SK-N-SH (cell line): ENCODE results near the gene GHRH. TPM values are rescaled to one million over a fixed set of nuclear protein-coding genes. Genes with fewer than 3 reads are reported as not detected.
A peak's percentile ranks its signal among the peaks of the same experiment; 100 is the strongest.

ENCODE experiments used
- CTCF ChIA-PET: fragments of 300-600, 350-600 bp; formaldehyde crosslinking; extraction: SDS; loops from one replicate; lab custom pipeline; 2021; lab: Yijun Ruan, JAX
- POLR2A ChIA-PET: fragments of 350-600 bp; sonication (Branson Sonifier 250); formaldehyde crosslinking; extraction: SDS; loops from one replicate; lab custom pipeline; 2020; ENCODE audit warnings: antibody characterized with exemption, inconsistent platforms; lab: Yijun Ruan, JAX
- DNase-seq: peaks from one replicate; pipeline ENCODE4 v3.0.0; 2012
- H2AFZ ChIP-seq: fragments of 200-600 bp; sonication (generic); 2 replicates; pipeline ENCODE4 v1.8.1; 2016; ENCODE audit warnings: antibody characterized with exemption, mild to moderate bottlenecking, low read depth
- H3F3A ChIP-seq: fragments of 200-600 bp; sonication (generic); replicated peaks from 2 replicates; pipeline ENCODE3; 2016; ENCODE audit warnings: antibody characterized with exemption, mild to moderate bottlenecking; ENCODE audit not compliant: insufficient read depth
- H3K27ac ChIP-seq, 2 experiments: fragments of 200-500 bp in 1 of 2; fragments of 200-600 bp in 1 of 2; sonication (Bioruptor generic) in 1 of 2; sonication (generic), shearing (Covaris generic) in 1 of 2; 2 replicates each; pipeline versions ENCODE4 v1.5.1 to v1.6.1; 2014 to 2016; ENCODE audit warnings: low read depth in 2 of 2, inconsistent platforms in 1 of 2, low read length in 1 of 2, mild to moderate bottlenecking in 1 of 2, mixed read lengths in 1 of 2
- H3K27me3 ChIP-seq: fragments of 200-600 bp; sonication (generic), shearing (Covaris generic); 2 replicates; pipeline ENCODE4 v1.6.1; 2016; ENCODE audit warnings: mixed run types; ENCODE audit not compliant: insufficient read depth
- H3K36me3 ChIP-seq, 2 experiments: fragments of 200-500 bp in 1 of 2; fragments of 200-600 bp in 1 of 2; sonication (Bioruptor generic) in 1 of 2; sonication (generic) in 1 of 2; replicated peaks in 1 of 2; 2 replicates each; pipeline versions ENCODE3 to v1.5.1; 2014 to 2016; ENCODE audit warnings: low read length in 1 of 2, mild to moderate bottlenecking in 1 of 2; ENCODE audit not compliant: insufficient read depth in 2 of 2, control insufficient read depth in 1 of 2
- H3K4me1 ChIP-seq, 2 experiments: fragments of 200-500 bp in 1 of 2; fragments of 200-600 bp in 1 of 2; sonication (Bioruptor generic) in 1 of 2; sonication (generic), shearing (Covaris generic) in 1 of 2; 2 replicates each; pipeline versions ENCODE4 v1.5.1 to v1.6.1; 2014 to 2016; ENCODE audit warnings: low read depth in 1 of 2, low read length in 1 of 2, mixed run types in 1 of 2; ENCODE audit not compliant: insufficient read depth in 2 of 2, control insufficient read depth in 1 of 2
- H3K4me2 ChIP-seq: fragments of 200-600 bp; sonication (generic), shearing (Covaris generic); 2 replicates; pipeline ENCODE4 v1.6.1; 2017; ENCODE audit warnings: mixed run types
- H3K4me3 ChIP-seq, 2 experiments: fragments of 200-500 bp in 1 of 2; fragments of 200-600 bp in 1 of 2; sonication (Bioruptor generic) in 1 of 2; sonication (generic), shearing (Covaris generic) in 1 of 2; 2 replicates each; pipeline versions ENCODE4 v1.5.1 to v1.8.1; 2014 to 2016; ENCODE audit warnings: low read depth in 2 of 2, inconsistent platforms in 1 of 2, low read length in 1 of 2, mild to moderate bottlenecking in 1 of 2, mixed read lengths in 1 of 2, moderate library complexity in 1 of 2
- H3K79me2 ChIP-seq: fragments of 200-600 bp; sonication (generic); 2 replicates; pipeline ENCODE4 v1.8.1; 2017; ENCODE audit warnings: mild to moderate bottlenecking; ENCODE audit not compliant: insufficient read depth
- H3K9ac ChIP-seq: fragments of 200-600 bp; sonication (generic); 2 replicates; pipeline ENCODE4 v1.6.1; 2017; ENCODE audit warnings: mixed run types
- H3K9me2 ChIP-seq: fragments of 200-600 bp; sonication (generic); 2 replicates; pipeline ENCODE4 v1.6.1; 2017; ENCODE audit warnings: mixed run types
- H3K9me3 ChIP-seq: fragments of 200-600 bp; sonication (generic); 2 replicates; pipeline ENCODE4 v1.6.1; 2017; ENCODE audit warnings: mixed run types, mild to moderate bottlenecking, moderate library complexity
- H4K20me1 ChIP-seq: fragments of 200-600 bp; sonication (generic); 2 replicates; pipeline ENCODE4 v1.6.1; 2017; ENCODE audit warnings: mild to moderate bottlenecking, mixed run types; ENCODE audit not compliant: insufficient read depth
- CHD2 ChIP-seq: fragments of 150-350 bp; IDR thresholded peaks from 2 replicates; pipeline ENCODE4 v1.6.1; 2018; ENCODE audit warnings: low read length; ENCODE audit not compliant: partially characterized antibody
- EP300 ChIP-seq, 2 experiments: IDR thresholded peaks; 2 replicates each; pipeline versions ENCODE4 v1.4.0 to v1.6.1; 2012; ENCODE audit warnings: borderline replicate concordance in 1 of 2, low read depth in 1 of 2, low read length in 1 of 2
- EZH2phosphoT487 ChIP-seq: fragments of 200-600 bp; sonication (generic); IDR thresholded peaks from 2 replicates; pipeline ENCODE4 v1.6.1; 2017; ENCODE audit warnings: low read depth, mixed run types, mild to moderate bottlenecking, antibody characterized with exemption, moderate library complexity, borderline replicate concordance
- FOSL2 ChIP-seq: IDR thresholded peaks from 2 replicates; pipeline ENCODE4 v1.4.0; 2012; ENCODE audit warnings: low read depth, mild to moderate bottlenecking, moderate library complexity, borderline replicate concordance
- FOXJ3 ChIP-seq: sonication (generic); formaldehyde crosslinking; IDR thresholded peaks from 2 replicates; pipeline ENCODE4 v1.5.1; 2020; ENCODE audit warnings: mild to moderate bottlenecking, missing genetic modification reagents
- FOXM1 ChIP-seq: IDR thresholded peaks from 2 replicates; pipeline ENCODE4 v1.4.0; 2012; ENCODE audit warnings: low read depth, mild to moderate bottlenecking
- GABPA ChIP-seq: IDR thresholded peaks from 2 replicates; pipeline ENCODE4 v1.4.0; 2012; ENCODE audit warnings: low read depth, mild to moderate bottlenecking
- MAX ChIP-seq: IDR thresholded peaks from 2 replicates; pipeline ENCODE4 v1.4.0; 2012; ENCODE audit warnings: low read depth
- MXI1 ChIP-seq: IDR thresholded peaks from 2 replicates; pipeline ENCODE4 v1.6.1; 2012; ENCODE audit warnings: mild to moderate bottlenecking, low read depth, low read length, improper control_type of control experiment
- POLR2AphosphoS5 ChIP-seq: IDR thresholded peaks from 2 replicates; pipeline ENCODE4 v1.6.1; 2012; ENCODE audit warnings: low read depth, low read length
- SMC3 ChIP-seq: IDR thresholded peaks from 2 replicates; pipeline ENCODE4 v1.6.1; 2012; ENCODE audit warnings: low read depth, low read length, improper control_type of control experiment
- TCF12 ChIP-seq: IDR thresholded peaks from 2 replicates; pipeline ENCODE4 v1.4.0; 2012
- USF1 ChIP-seq: IDR thresholded peaks from 2 replicates; pipeline ENCODE4 v1.4.0; 2012; ENCODE audit warnings: low read depth, borderline replicate concordance
- USF2 ChIP-seq: fragments of 150-350 bp; IDR thresholded peaks from 2 replicates; pipeline ENCODE4 v1.6.1; 2017; ENCODE audit warnings: antibody characterized with exemption, low read length, low read depth, borderline replicate concordance
- YY1 ChIP-seq: IDR thresholded peaks from 2 replicates; pipeline ENCODE4 v1.4.0; 2012; ENCODE audit warnings: low read depth, mild to moderate bottlenecking
- ZBTB33 ChIP-seq: IDR thresholded peaks from 2 replicates; pipeline ENCODE4 v1.4.0; 2012; ENCODE audit warnings: low read depth, borderline replicate concordance
- WGBS: methylation state at CpG from one replicate; pipeline ENCODE4 v1.1.6; 2017; ENCODE audit warnings: low lambda C conversion rate; 5-methylcytosine and 5-hydroxymethylcytosine counted together
- polyA plus RNA-seq, 3 experiments: library from polyadenylated mRNA; depleted of rRNA; stranded (reverse); fragments of >200 nt; gene quantifications; 2 replicates each; pipeline ENCODE4 v1.2.3, GENCODE V29; 2012
- TF ChIP-seq, protein P1 (sequence below): fragments of 150-350 bp; IDR thresholded peaks from 2 replicates; pipeline ENCODE4 v1.6.1; 2016; ENCODE audit warnings: mild to moderate bottlenecking, low read depth, low read length

The GHRH gene
- polyA plus RNA-seq, 1 of the 3 experiments (the other 2 are of a cell fraction) = not detected

GRCh38 chr20:37209193-37209592 lies 52.4 kb downstream of the GHRH start:
- H4K20me1 ChIP-seq = no peaks in the 10 kb centered on the region
- no peak overlapping the region for H3K27ac ChIP-seq
- no peaks in the 10 kb centered on the region for H3K9me3 ChIP-seq
- peaks cover 8% of the 10 kb centered on the region; the same call in 1 of the 2 replicates for H3K79me2 ChIP-seq
- H3K9me2 ChIP-seq = no peaks in the 10 kb centered on the region
- WGBS = 95% methylated on average over 3 of the region's 3 CpGs
- H3K4me3 ChIP-seq = no peak overlapping the region
- H3K4me1 ChIP-seq = peaks cover 0 to 5% of the 10 kb centered on the region in 2 experiments; a peak in 1 of 4 replicates
- H3F3A ChIP-seq = peaks cover 13% of the 10 kb centered on the region
- ChIA-PET CTCF (interaction anchor here (1.1 to 1.2 kb wide), 2 partner anchors 14 to 17 kb away, joined by 3 to 4 read pairs; no protein-coding TSS in a partner anchor), POLR2A (no interaction called here)
- no peak for DNase-seq
- H2AFZ ChIP-seq = no peak overlapping the region
- H3K9ac ChIP-seq = no peak overlapping the region
- H3K4me2 ChIP-seq = no peak overlapping the region
- H3K36me3 ChIP-seq = peaks cover 60 to 85% of the 10 kb centered on the region in 2 experiments
- no peak for TF ChIP-seq FOXJ3 (CRISPR knock-in tag)
- TF ChIP-seq USF2 = no peak
- TF ChIP-seq FOXM1 = no peak
- TF ChIP-seq POLR2AphosphoS5 = no peak
- TF ChIP-seq MXI1 = no peak
- TF ChIP-seq, all 33 proteins: peak for 0
- no peaks in the 10 kb centered on the region for H3K27me3 ChIP-seq

- Histone ChIP-seq H3K9ac (no peak overlapping the region), H3K27me3 (no peaks in the 10 kb centered on the region), H3K4me2 (no peak overlapping the region), H3K9me2 (no peaks in the 10 kb centered on the region), H3K4me1 (peaks cover 3 to 16% of the 10 kb centered on the region in 2 experiments; a peak in 3 of 4 replicates), H3K27ac (peak overlapping the region in 1 of 2 experiments; percentile 23; a peak in 1 of 4 replicates), H3K79me2 (peaks cover 21% of the 10 kb centered on the region), H3K36me3 (peaks cover 54 to 84% of the 10 kb centered on the region in 2 experiments), H3K9me3 (no peaks in the 10 kb centered on the region), H3K4me3 (no peak overlapping the region), H2AFZ (no peak overlapping the region), H4K20me1 (0 out of 2 replicates have a peak, but pooled peaks cover 5% of the 10 kb centered on the region), H3F3A (peaks cover 7% of the 10 kb centered on the region)
- 89% methylated on average over 10 of the region's 11 CpGs for WGBS
- no peak for DNase-seq
- CTCF ChIA-PET = no interaction called here
- TF ChIP-seq MAX (no peak), USF1 (no peak), YY1 (no peak), GABPA (no peak), ZBTB33 (no peak), SMC3 (no peak), CHD2 (no peak), EP300 (IDR thresholded peaks at IDR 0.05; ENCODE audit: borderline replicate concordance in 1 of 2, low read depth in 1 of 2, low read length in 1 of 2) (no peak), EZH2phosphoT487 (no peak), FOSL2 (no peak), TCF12 (no peak), POLR2AphosphoS5 (no peak)
- TF ChIP-seq, protein P1, sequence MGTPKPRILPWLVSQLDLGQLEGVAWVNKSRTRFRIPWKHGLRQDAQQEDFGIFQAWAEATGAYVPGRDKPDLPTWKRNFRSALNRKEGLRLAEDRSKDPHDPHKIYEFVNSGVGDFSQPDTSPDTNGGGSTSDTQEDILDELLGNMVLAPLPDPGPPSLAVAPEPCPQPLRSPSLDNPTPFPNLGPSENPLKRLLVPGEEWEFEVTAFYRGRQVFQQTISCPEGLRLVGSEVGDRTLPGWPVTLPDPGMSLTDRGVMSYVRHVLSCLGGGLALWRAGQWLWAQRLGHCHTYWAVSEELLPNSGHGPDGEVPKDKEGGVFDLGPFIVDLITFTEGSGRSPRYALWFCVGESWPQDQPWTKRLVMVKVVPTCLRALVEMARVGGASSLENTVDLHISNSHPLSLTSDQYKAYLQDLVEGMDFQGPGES = no peak
- POLR2A ChIA-PET = no interaction called here
Observed at GRCh38 chr20:37207171-37207570, 54.4 kb downstream of the GHRH start.
